NCI-H2171 treated with DMSO at 0.1 percent for 48 hours (cell line): ENCODE results near the gene RNF150.

ENCODE experiments used
- DNase-seq: peaks from one replicate; lab custom pipeline; 2025; lab: John Stamatoyannopoulos, UW

The RNF150 gene

GRCh38 chr4:141023051-141023450 lies 110.2 kb downstream of the RNF150 start:
- DNase-seq, result no peak

- DNase-seq, result peak; percentile 90
Observed at GRCh38 chr4:141022111-141022695, 111.1 kb downstream of the RNF150 start.

GRCh38 chr4:141021397-141022110 lies 111.7 kb downstream of the RNF150 start:
- no peak for DNase-seq

GRCh38 chr4:141020801-141021261 lies 112.4 kb downstream of the RNF150 start:
- no peak for DNase-seq

- DNase-seq, result no peak
Observed at GRCh38 chr4:141019768-141020167, 113.5 kb downstream of the RNF150 start.

GRCh38 chr4:141016117-141016798 lies 117.0 kb downstream of the RNF150 start:
- no peak for DNase-seq

GRCh38 chr4:141013899-141014298 lies 119.4 kb downstream of the RNF150 start:
- DNase-seq, result no peak

- no peak for DNase-seq
Observed at GRCh38 chr4:141011901-141012315, 121.4 kb downstream of the RNF150 start.

- DNase-seq, result no peak
Observed at GRCh38 chr4:141009931-141010330, 123.3 kb downstream of the RNF150 start.

- DNase-seq, result no peak
Observed at GRCh38 chr4:141009129-141009528, 124.1 kb downstream of the RNF150 start.

- DNase-seq, result no peak
Observed at GRCh38 chr4:141006242-141006802, 126.9 kb downstream of the RNF150 start.

GRCh38 chr4:141004823-141005222 lies 128.4 kb downstream of the RNF150 start:
- DNase-seq, result no peak

- no peak for DNase-seq
Observed at GRCh38 chr4:141003193-141003592, 130.1 kb downstream of the RNF150 start.

GRCh38 chr4:141002323-141002805 lies 130.9 kb downstream of the RNF150 start:
- DNase-seq, result no peak

GRCh38 chr4:140996766-140997165 lies 136.5 kb downstream of the RNF150 start:
- no peak for DNase-seq

- no peak for DNase-seq
Observed at GRCh38 chr4:140995058-140995457, 138.2 kb downstream of the RNF150 start.

GRCh38 chr4:140994015-140994414 lies 139.3 kb downstream of the RNF150 start:
- no peak for DNase-seq

GRCh38 chr4:140993370-140993769 lies 139.9 kb downstream of the RNF150 start:
- DNase-seq, result no peak

- DNase-seq, result no peak
Observed at GRCh38 chr4:140989944-140990343, 143.3 kb downstream of the RNF150 start.

GRCh38 chr4:140986045-140986444 lies 147.2 kb downstream of the RNF150 start:
- DNase-seq, result no peak

- no peak for DNase-seq
Observed at GRCh38 chr4:140982613-140983340, 150.5 kb downstream of the RNF150 start.
